Natural killer cell (primary cell): ENCODE measurements around the gene NLGN3. TPM values are rescaled to one million over a fixed set of nuclear protein-coding genes. Genes with fewer than 3 reads are reported as not detected.

Source experiments
- ATAC-seq, 3 donors: fragments of 150-1000 bp in 2 of 3; fragments of 200-7000 bp in 1 of 3; cut with Tn5 transposase; 1 replicate in 1 of 3; 2 replicates in 2 of 3; pipeline ENCODE4 v1.10.0; 2021; ENCODE audit warnings: mild to moderate bottlenecking in 2 of 3, moderate library complexity in 2 of 3
- DNase-seq, 2 donors: peaks; one replicate each; pipeline versions ENCODE4 v3.0.0 to v3.0.0-alpha.2; 2013 to 2021; ENCODE audit warnings: mixed read lengths in 1 of 2
- H3K27ac ChIP-seq: one replicate; pipeline ENCODE4 v1.5.1; 2013; ENCODE audit warnings: mild to moderate bottlenecking, low read length
- H3K27me3 ChIP-seq: one replicate; pipeline ENCODE4 v1.6.1; 2013; ENCODE audit warnings: low read length; ENCODE audit not compliant: control insufficient read depth, insufficient read depth
- H3K36me3 ChIP-seq: one replicate; pipeline ENCODE4 v1.6.1; 2013; ENCODE audit warnings: low read length; ENCODE audit not compliant: control insufficient read depth, insufficient read depth
- H3K4me1 ChIP-seq: one replicate; pipeline ENCODE4 v1.6.1; 2013; ENCODE audit warnings: low read length; ENCODE audit not compliant: control insufficient read depth, insufficient read depth
- H3K4me3 ChIP-seq: one replicate; pipeline ENCODE4 v1.5.1; 2013; ENCODE audit warnings: low read length
- H3K9me3 ChIP-seq: one replicate; pipeline ENCODE4 v1.6.1; 2013; ENCODE audit warnings: low read length; ENCODE audit not compliant: control insufficient read depth, insufficient read depth
- H3K27ac Mint-ChIP-seq, 2 donors: one replicate each; pipeline ENCODE4 v1.8.0; 2022; ENCODE audit warnings: mild to moderate bottlenecking in 2 of 2, mixed read lengths in 2 of 2, moderate library complexity in 1 of 2
- H3K27me3 Mint-ChIP-seq, 2 donors: one replicate each; pipeline ENCODE4 v1.8.0; 2022; ENCODE audit warnings: low read depth in 2 of 2, mixed read lengths in 2 of 2
- H3K36me3 Mint-ChIP-seq: one replicate; pipeline ENCODE4 v1.8.0; 2022; ENCODE audit warnings: mixed read lengths
- H3K4me1 Mint-ChIP-seq, 2 donors: one replicate each; pipeline ENCODE4 v1.8.0; 2022; ENCODE audit warnings: mixed read lengths in 2 of 2
- H3K4me3 Mint-ChIP-seq: one replicate; pipeline ENCODE4 v1.8.0; 2022; ENCODE audit warnings: mild to moderate bottlenecking, moderate library complexity, mixed read lengths
- H3K9me3 Mint-ChIP-seq, 2 donors: one replicate each; pipeline ENCODE4 v1.8.0; 2022; ENCODE audit warnings: mixed read lengths in 2 of 2
- WGBS: methylation state at CpG from one replicate; pipeline ENCODE4 v1.1.7; 2013; ENCODE audit warnings: missing lambda C conversion rate; ENCODE audit not compliant: insufficient coverage; 5-methylcytosine and 5-hydroxymethylcytosine counted together
- intact Hi-C: fragments of 100-400 bp; cut with micrococcal nuclease; formaldehyde crosslinking; loops from one replicate; pipeline ENCODE4 v1.14.2; 2022
- total RNA-seq, 4 donors: library from RNA; stranded (reverse); fragments of 120-200 nt in 1 of 4; gene quantifications; one replicate each; pipeline versions ENCODE4 v1.2.3 to v1.2.4, GENCODE V29; 2013 to 2022
- TF ChIP-seq, protein P1 (sequence below): fragments of 200-600 bp; IDR thresholded peaks from one replicate; pipeline ENCODE4 v1.8.0; 2022; ENCODE audit warnings: antibody characterized with exemption

Gene NLGN3
- total RNA-seq, 3 donors from 2014 or later (not counting 1 experiment from before 2014, with no cell fraction given): 4.0 to 4.3 (median 4.0) TPM

DNA sequence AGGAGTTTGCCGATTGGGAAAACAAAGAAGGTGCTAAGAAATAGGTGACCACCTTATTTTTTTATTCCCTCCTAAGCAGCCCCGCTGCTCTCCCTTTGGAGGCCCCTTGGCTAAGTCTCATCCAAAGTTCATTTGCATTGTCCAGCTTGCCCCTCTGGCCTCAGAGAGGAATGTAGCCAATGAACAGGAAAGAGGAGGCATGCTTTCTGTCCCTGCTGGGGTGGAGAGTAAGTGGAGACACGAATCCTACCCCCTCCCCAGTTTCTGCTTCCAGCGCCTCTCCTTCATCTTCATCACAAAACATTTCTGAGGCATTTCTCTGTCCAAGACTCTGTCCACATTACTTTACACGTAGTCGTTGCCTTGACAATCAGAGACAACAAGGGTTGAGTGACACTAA lies 38.7 kb downstream of the NLGN3 start:
- no peaks in the 10 kb centered on the region for H3K9me3 Mint-ChIP-seq
- 94% methylated on average over 3 of the region's 6 CpGs for WGBS
- Histone ChIP-seq H3K27ac (no peak overlapping the region), H3K27me3 (no peaks in the 10 kb centered on the region), H3K36me3 (no peaks in the 10 kb centered on the region), H3K4me3 (no peak overlapping the region), H3K9me3 (no peaks in the 10 kb centered on the region), H3K4me1 (peaks cover 19% of the 10 kb centered on the region)
- H3K36me3 Mint-ChIP-seq: no peaks in the 10 kb centered on the region
- H3K27me3 Mint-ChIP-seq: no peaks in the 10 kb centered on the region
- intact Hi-C loops: loop anchor here (2.0 kb wide), 1 partner anchor 13 kb away; no protein-coding TSS in a partner anchor
- peak overlapping the region in 1 of 2 donors; percentile 95 for H3K27ac Mint-ChIP-seq
- ATAC-seq (no peak), DNase-seq (no peak)
- no peak overlapping the region for H3K4me3 Mint-ChIP-seq
- TF ChIP-seq, protein P1, sequence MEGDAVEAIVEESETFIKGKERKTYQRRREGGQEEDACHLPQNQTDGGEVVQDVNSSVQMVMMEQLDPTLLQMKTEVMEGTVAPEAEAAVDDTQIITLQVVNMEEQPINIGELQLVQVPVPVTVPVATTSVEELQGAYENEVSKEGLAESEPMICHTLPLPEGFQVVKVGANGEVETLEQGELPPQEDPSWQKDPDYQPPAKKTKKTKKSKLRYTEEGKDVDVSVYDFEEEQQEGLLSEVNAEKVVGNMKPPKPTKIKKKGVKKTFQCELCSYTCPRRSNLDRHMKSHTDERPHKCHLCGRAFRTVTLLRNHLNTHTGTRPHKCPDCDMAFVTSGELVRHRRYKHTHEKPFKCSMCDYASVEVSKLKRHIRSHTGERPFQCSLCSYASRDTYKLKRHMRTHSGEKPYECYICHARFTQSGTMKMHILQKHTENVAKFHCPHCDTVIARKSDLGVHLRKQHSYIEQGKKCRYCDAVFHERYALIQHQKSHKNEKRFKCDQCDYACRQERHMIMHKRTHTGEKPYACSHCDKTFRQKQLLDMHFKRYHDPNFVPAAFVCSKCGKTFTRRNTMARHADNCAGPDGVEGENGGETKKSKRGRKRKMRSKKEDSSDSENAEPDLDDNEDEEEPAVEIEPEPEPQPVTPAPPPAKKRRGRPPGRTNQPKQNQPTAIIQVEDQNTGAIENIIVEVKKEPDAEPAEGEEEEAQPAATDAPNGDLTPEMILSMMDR: no peak
- H3K4me1 Mint-ChIP-seq: peaks cover 0 to 7% of the 10 kb centered on the region in 2 donors

DNA sequence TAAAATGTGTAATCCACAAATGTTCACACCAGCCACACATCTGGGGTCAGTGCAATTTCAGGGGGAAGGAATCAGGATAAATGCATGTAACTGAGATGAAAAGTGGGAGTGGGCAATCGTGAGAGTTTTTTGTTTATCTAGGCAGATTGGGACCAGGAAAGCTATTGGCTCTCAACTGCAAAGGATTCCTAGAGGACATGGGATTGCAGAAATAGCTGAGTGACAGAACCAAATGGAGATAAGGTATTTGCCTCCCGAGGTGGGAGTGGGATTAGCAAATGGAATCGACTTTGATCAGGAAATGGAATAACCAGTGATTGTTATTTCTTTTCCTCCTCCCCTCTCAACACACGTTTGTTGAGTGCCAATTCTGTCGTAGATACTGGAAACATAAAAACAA lies 39.5 kb downstream of the NLGN3 start:
- Mint-ChIP-seq H3K27ac (no peak overlapping the region), H3K4me3 (no peak overlapping the region), H3K36me3 (no peaks in the 10 kb centered on the region), H3K9me3 (no peaks in the 10 kb centered on the region), H3K27me3 (no peaks in the 10 kb centered on the region), H3K4me1 (peaks cover 0 to 7% of the 10 kb centered on the region in 2 donors)
- 92% methylated on average over 1 of the region's 5 CpGs for WGBS
- TF ChIP-seq, protein P1: no peak
- Histone ChIP-seq H3K4me1 (peaks cover 19% of the 10 kb centered on the region), H3K27ac (no peak overlapping the region), H3K36me3 (no peaks in the 10 kb centered on the region), H3K9me3 (no peaks in the 10 kb centered on the region), H3K27me3 (no peaks in the 10 kb centered on the region), H3K4me3 (no peak overlapping the region)
- intact Hi-C loops: no loop called here
- no peak for ATAC-seq
- no peak for DNase-seq

DNA sequence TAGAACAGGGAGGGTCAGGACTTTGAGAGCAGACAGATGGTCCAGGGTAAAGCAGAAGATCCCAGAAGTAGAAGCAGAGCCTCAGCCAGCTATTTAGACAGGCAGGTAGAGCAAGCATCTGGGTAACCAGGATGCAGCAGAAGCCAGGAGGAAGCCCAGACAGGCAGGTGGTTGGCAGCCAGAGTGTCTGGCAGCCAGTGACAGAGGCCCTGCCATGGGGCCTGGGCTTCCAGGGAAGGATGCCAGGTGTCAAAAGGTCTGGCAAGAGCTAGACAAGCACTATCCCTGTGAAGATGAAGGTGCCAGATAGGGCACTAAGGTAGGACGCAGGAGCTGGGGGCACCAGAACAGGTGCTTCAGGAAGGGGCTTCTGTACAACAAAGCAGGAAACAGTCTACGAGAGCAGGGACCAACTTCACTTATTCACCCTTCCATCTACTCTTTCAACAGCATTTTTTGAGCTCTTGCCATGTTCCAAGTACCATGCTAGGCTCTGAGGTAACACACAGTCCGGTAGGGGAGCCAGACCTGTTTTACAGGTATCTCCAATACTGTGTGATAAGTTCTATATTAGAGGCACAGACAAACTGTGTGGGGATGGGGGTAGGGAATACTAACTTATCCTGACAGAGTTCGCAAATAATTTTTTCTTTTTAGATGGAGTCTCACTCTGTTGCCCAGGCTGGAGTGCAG lies 40.3 kb downstream of the NLGN3 start:
- Mint-ChIP-seq H3K27ac (no peak overlapping the region), H3K36me3 (no peaks in the 10 kb centered on the region), H3K27me3 (no peaks in the 10 kb centered on the region), H3K9me3 (no peaks in the 10 kb centered on the region), H3K4me1 (peaks cover 0 to 7% of the 10 kb centered on the region in 2 donors), H3K4me3 (no peak overlapping the region)
- Histone ChIP-seq H3K4me3 (no peak overlapping the region), H3K9me3 (no peaks in the 10 kb centered on the region), H3K27me3 (no peaks in the 10 kb centered on the region), H3K27ac (no peak overlapping the region), H3K36me3 (no peaks in the 10 kb centered on the region), H3K4me1 (peaks cover 19% of the 10 kb centered on the region)
- ATAC-seq: no peak
- 92% methylated on average over 3 of the region's 4 CpGs for WGBS
- TF ChIP-seq, protein P1: no peak
- intact Hi-C loops: no loop called here
- DNase-seq: no peak

DNA sequence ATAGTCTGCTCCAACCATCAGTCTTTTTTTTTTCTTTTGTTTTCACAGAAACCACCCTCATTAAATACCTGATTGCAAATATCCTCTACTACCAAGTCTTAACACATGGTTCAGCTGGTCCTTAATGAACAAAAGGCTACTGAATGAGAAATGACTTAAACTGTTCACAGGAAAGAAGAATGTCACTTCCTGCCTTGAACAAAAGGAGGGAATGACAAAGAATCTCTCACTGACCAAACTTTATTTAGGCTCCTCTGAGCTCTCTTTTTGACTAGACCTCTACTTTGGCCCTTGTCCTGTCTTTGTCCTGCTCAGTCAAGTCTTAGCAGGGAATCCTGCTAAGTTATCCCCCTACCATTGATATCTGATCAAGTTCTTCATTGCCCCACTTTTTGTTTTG lies 46.6 kb downstream of the NLGN3 start:
- Mint-ChIP-seq H3K4me3 (no peak overlapping the region), H3K4me1 (peaks cover 14 to 15% of the 10 kb centered on the region in 2 donors), H3K36me3 (no peaks in the 10 kb centered on the region), H3K9me3 (no peaks in the 10 kb centered on the region), H3K27me3 (no peaks in the 10 kb centered on the region), H3K27ac (peak overlapping the region; percentile 22 to 48)
- TF ChIP-seq, protein P1: no peak
- Histone ChIP-seq H3K36me3 (no peaks in the 10 kb centered on the region), H3K27ac (no peak overlapping the region), H3K9me3 (no peaks in the 10 kb centered on the region), H3K27me3 (no peaks in the 10 kb centered on the region), H3K4me3 (no peak overlapping the region), H3K4me1 (peaks cover 8% of the 10 kb centered on the region)
- DNase-seq (no peak), ATAC-seq (no peak)
- intact Hi-C loops: no loop called here
